Activated CD4-positive, alpha-beta T cell treated with anti-CD3 and anti-CD28 coated beads for 1 hour (primary cell): Measurements from ENCODE around the gene TAF3.
"Not testable (repeated sequence)": the region's sequence is repeated elsewhere in the genome, so short reads cannot be mapped to it uniquely, and the experiment has no call there.

Experiments used
- DNase-seq: peaks from one replicate; pipeline ENCODE4 v3.0.0-alpha.2; 2020

Gene TAF3

GRCh38 chr10:7972367-7972766, 154.1 kb downstream of the TAF3 start:
- DNase-seq = no peak

GRCh38 chr10:7980196-7980595, 161.9 kb downstream of the TAF3 start:
- DNase-seq = no peak

GRCh38 chr10:7982727-7983126, 164.4 kb downstream of the TAF3 start:
- DNase-seq = no peak

GRCh38 chr10:7984325-7984724, 166.0 kb downstream of the TAF3 start:
- no peak for DNase-seq

- no peak for DNase-seq
These were observed 166.6 kb downstream of the TAF3 start for GRCh38 chr10:7984896-7985295.

GRCh38 chr10:7986851-7987250, 168.5 kb downstream of the TAF3 start:
- DNase-seq = no peak

GRCh38 chr10:7988989-7989388, 170.7 kb downstream of the TAF3 start:
- DNase-seq = no peak

- no peak for DNase-seq
These were observed 180.5 kb downstream of the TAF3 start for GRCh38 chr10:7998831-7999230.

GRCh38 chr10:8004469-8005000, 186.2 kb downstream of the TAF3 start:
- no peak for DNase-seq

- no peak for DNase-seq
These were observed 188.1 kb downstream of the TAF3 start for GRCh38 chr10:8006274-8006999.

- DNase-seq = no peak
These were observed 190.7 kb downstream of the TAF3 start for GRCh38 chr10:8009031-8009430.

GRCh38 chr10:8013006-8013405, 194.7 kb downstream of the TAF3 start:
- DNase-seq = no peak

GRCh38 chr10:8013619-8014018, 195.3 kb downstream of the TAF3 start:
- no peak for DNase-seq

- DNase-seq = no peak
These were observed 196.3 kb downstream of the TAF3 start for GRCh38 chr10:8014649-8015048.

GRCh38 chr10:8017277-8017676, 199.0 kb downstream of the TAF3 start:
- DNase-seq = no peak

- no peak for DNase-seq
These were observed 205.0 kb downstream of the TAF3 start for GRCh38 chr10:8023321-8023720.

GRCh38 chr10:8023851-8024250, 205.5 kb downstream of the TAF3 start:
- no peak for DNase-seq

- DNase-seq = no peak
These were observed 208.3 kb downstream of the TAF3 start for GRCh38 chr10:8026349-8027259.

GRCh38 chr10:8031211-8031610, 212.9 kb downstream of the TAF3 start:
- DNase-seq = not testable (repeated sequence)

GRCh38 chr10:8032558-8032957, 214.3 kb downstream of the TAF3 start:
- DNase-seq = no peak

GRCh38 chr10:8033812-8034465, 215.6 kb downstream of the TAF3 start:
- no peak for DNase-seq

GRCh38 chr10:8034466-8035005, 216.2 kb downstream of the TAF3 start:
- DNase-seq = no peak

GRCh38 chr10:8035006-8035640, 216.8 kb downstream of the TAF3 start:
- no peak for DNase-seq
